ENCODE data around the gene GOLGA1. TPM values are rescaled to one million over a fixed set of nuclear protein-coding genes. Genes with fewer than 3 reads are reported as not detected.

GOLGA1 gene
- total and polyA plus RNA-seq, 9 of the 15 experiments (the other 6 are each of a cell fraction or from before 2014, with no cell fraction given) = 2.9 to 15.9 (median 8.5) TPM

- peak; percentile 45 to 69 (median 65); a peak in 5 of 6 replicates for TF ChIP-seq ZBTB11 (CRISPR knock-in tag; IDR thresholded peaks at IDR 0.05)
- TF ChIP-seq ELF1 (tag; IDR thresholded peaks at IDR 0.05) = no peak; the same call in 1 of the 2 replicates
- no peak for TF ChIP-seq HDAC3 (IDR thresholded peaks at IDR 0.05; ENCODE audit: borderline replicate concordance, partially characterized antibody)
- no peak for TF ChIP-seq CBX1 (IDR thresholded peaks at IDR 0.05; ENCODE audit: low read depth)
- no peak for TF ChIP-seq BCL6 (CRISPR knock-in tag; IDR thresholded peaks at IDR 0.05)
- peak; percentile 18; the same call in 1 of the 2 replicates for TF ChIP-seq CREM (IDR thresholded peaks at IDR 0.05; ENCODE audit: low read depth)
- no peak for TF ChIP-seq SNAPC5 (CRISPR knock-in tag; IDR thresholded peaks at IDR 0.05)
- no peak for TF ChIP-seq RAD21 (CRISPR knock-in tag; conservative IDR thresholded peaks at IDR 0.05 in 1 of 2, IDR thresholded peaks at IDR 0.05 in 1 of 2)
- TF ChIP-seq NCOA4 (IDR thresholded peaks at IDR 0.05; ENCODE audit: partially characterized antibody) = no peak
- peak; percentile 59 for TF ChIP-seq LEF1 (IDR thresholded peaks at IDR 0.05)
- no peak for TF ChIP-seq CHD7 (IDR thresholded peaks at IDR 0.05; ENCODE audit: low read depth, low read length)
- no peak for TF ChIP-seq ZNF224 (CRISPR knock-in tag; IDR thresholded peaks at IDR 0.05)
- no peak for TF ChIP-seq CC2D1A (IDR thresholded peaks at IDR 0.05)
Observed at GRCh38 chr9:124869986-124870560, 70.8 kb downstream of the GOLGA1 start (continued).
